IMR-90 (cell line): Measurements from ENCODE around the gene CNOT10. TPM values are rescaled to one million over a fixed set of nuclear protein-coding genes. Genes with fewer than 3 reads are reported as not detected.
"Not testable (repeated sequence)": the region's sequence is repeated elsewhere in the genome, so short reads cannot be mapped to it uniquely, and the experiment has no call there.

Source experiments
- ATAC-seq: fragments of 200-7000 bp; cut with Tn5 transposase; 2 replicates; pipeline ENCODE4 v1.9.1; 2020; ENCODE audit warnings: low read depth, mild to moderate bottlenecking, moderate library complexity
- BruUV-seq: library from RNA; stranded (reverse); fragments of 400-500 nt; replicated peaks from 2 replicates; lab custom pipeline; 2021; lab: Mats Ljungman, UMichigan
- CTCF ChIA-PET: fragments of 300-600 bp; formaldehyde crosslinking; extraction: SDS; loops from one replicate; lab custom pipeline; 2021; ENCODE audit warnings: antibody characterized with exemption; lab: Yijun Ruan, JAX
- POLR2A ChIA-PET: fragments of 300-600 bp; sonication (Branson Sonifier 250); formaldehyde crosslinking; loops from one replicate; lab custom pipeline; 2022; ENCODE audit warnings: antibody characterized with exemption; ENCODE audit not compliant: unreplicated experiment; lab: Charles Lee
- DNase-seq: peaks from one replicate; pipeline ENCODE4 v3.0.0; 2013
- H2AFZ ChIP-seq: replicated peaks from 2 replicates; pipeline ENCODE3; 2013; ENCODE audit warnings: low read length, mild to moderate bottlenecking; ENCODE audit not compliant: poor library complexity
- H2AK5ac ChIP-seq: 2 replicates; pipeline ENCODE4 v1.6.1; 2013; ENCODE audit warnings: low read depth, low read length, inconsistent platforms
- H2AK9ac ChIP-seq: replicated peaks from 2 replicates; pipeline ENCODE3; 2013; ENCODE audit warnings: mild to moderate bottlenecking, low read depth, low read length, moderate library complexity; ENCODE audit not compliant: poor library complexity
- H2BK120ac ChIP-seq: 2 replicates; pipeline ENCODE4 v1.6.1; 2013; ENCODE audit warnings: low read depth, low read length, inconsistent platforms
- H2BK15ac ChIP-seq: 3 replicates; pipeline ENCODE4 v1.6.1; 2013; ENCODE audit warnings: low read depth, low read length, inconsistent platforms
- H2BK20ac ChIP-seq: 2 replicates; pipeline ENCODE4 v1.6.1; 2013; ENCODE audit warnings: low read depth, mild to moderate bottlenecking, inconsistent platforms, low read length, moderate library complexity
- H2BK5ac ChIP-seq: 2 replicates; pipeline ENCODE4 v1.6.1; 2013; ENCODE audit warnings: mild to moderate bottlenecking, low read depth, low read length, inconsistent platforms; ENCODE audit not compliant: poor library complexity, severe bottlenecking
- H3K14ac ChIP-seq: replicated peaks from 2 replicates; pipeline ENCODE4 v1.6.1; 2013; ENCODE audit warnings: low read depth, low read length, inconsistent platforms
- H3K18ac ChIP-seq: 2 replicates; pipeline ENCODE4 v1.6.1; 2013; ENCODE audit warnings: low read depth, low read length, control low read depth
- H3K23ac ChIP-seq: 2 replicates; pipeline ENCODE4 v1.6.1; 2013; ENCODE audit warnings: low read depth, low read length, inconsistent platforms
- H3K27ac ChIP-seq: 2 replicates; pipeline ENCODE4 v1.5.1; 2013; ENCODE audit warnings: mild to moderate bottlenecking, control low read depth, low read length; ENCODE audit not compliant: insufficient read depth
- H3K27me3 ChIP-seq: 2 replicates; pipeline ENCODE4 v1.6.1; 2013; ENCODE audit warnings: low read length; ENCODE audit not compliant: control insufficient read depth, insufficient read depth
- H3K36me3 ChIP-seq: 2 replicates; pipeline ENCODE4 v1.6.1; 2013; ENCODE audit warnings: low read length, mixed read lengths; ENCODE audit not compliant: control insufficient read depth, insufficient read depth
- H3K4ac ChIP-seq: 2 replicates; pipeline ENCODE4 v1.6.1; 2013; ENCODE audit warnings: low read depth, low read length, inconsistent platforms
- H3K4me1 ChIP-seq: 2 replicates; pipeline ENCODE4 v1.6.1; 2013; ENCODE audit warnings: low read length, mixed read lengths; ENCODE audit not compliant: control insufficient read depth, insufficient read depth
- H3K4me2 ChIP-seq: 2 replicates; pipeline ENCODE4 v1.6.1; 2013; ENCODE audit warnings: low read depth, mild to moderate bottlenecking, control low read depth, low read length, moderate library complexity
- H3K4me3 ChIP-seq: 2 replicates; pipeline ENCODE4 v1.5.1; 2013; ENCODE audit warnings: low read depth, mild to moderate bottlenecking, control low read depth, low read length, moderate library complexity; ENCODE audit not compliant: insufficient read depth
- H3K56ac ChIP-seq: 2 replicates; pipeline ENCODE4 v1.6.1; 2013; ENCODE audit warnings: low read length, inconsistent platforms; ENCODE audit not compliant: insufficient read depth; ENCODE audit errors: extremely low read depth
- H3K79me1 ChIP-seq, 2 experiments: 2 replicates each; pipeline ENCODE4 v1.6.1; 2013; ENCODE audit warnings: low read length in 2 of 2, inconsistent platforms in 1 of 2, low read depth in 1 of 2
- H3K9ac ChIP-seq: 2 replicates; pipeline ENCODE4 v1.6.1; 2013; ENCODE audit warnings: low read depth, low read length, control low read depth
- H3K9me1 ChIP-seq: 2 replicates; pipeline ENCODE4 v1.6.1; 2013; ENCODE audit warnings: low read length, inconsistent platforms; ENCODE audit not compliant: insufficient read depth
- H3K9me3 ChIP-seq: 2 replicates; pipeline ENCODE4 v1.6.1; 2013; ENCODE audit warnings: low read length; ENCODE audit not compliant: control insufficient read depth, insufficient read depth
- H4K20me1 ChIP-seq: 2 replicates; pipeline ENCODE4 v1.6.1; 2013; ENCODE audit warnings: low read length, inconsistent platforms; ENCODE audit not compliant: insufficient read depth
- H4K5ac ChIP-seq: 2 replicates; pipeline ENCODE4 v1.6.1; 2013; ENCODE audit warnings: mild to moderate bottlenecking, low read depth, low read length, control low read depth
- H4K8ac ChIP-seq, 2 experiments: 2 replicates each; pipeline ENCODE4 v1.6.1; 2013; ENCODE audit warnings: low read depth in 2 of 2, low read length in 2 of 2, control low read depth in 1 of 2, inconsistent platforms in 1 of 2
- H4K91ac ChIP-seq: 2 replicates; pipeline ENCODE4 v1.6.1; 2013; ENCODE audit warnings: low read depth, low read length, inconsistent platforms; ENCODE audit not compliant: insufficient read depth
- WGBS, 2 experiments: methylation state at CpG; one replicate each; pipeline versions ENCODE4 v1.1.5 to v1.1.7; 2013; ENCODE audit warnings: missing lambda C conversion rate in 2 of 2; ENCODE audit not compliant: insufficient read length in 1 of 2; ENCODE audit errors: extremely low coverage in 2 of 2; 5-methylcytosine and 5-hydroxymethylcytosine counted together
- dilution Hi-C: fragments of 300-500 bp; cut with HindIII; formaldehyde crosslinking; loops from one replicate; pipeline ENCODE4 v1.14.3; 2018; ENCODE audit warnings: low sequenced_read_pairs; ENCODE audit not compliant: unreplicated experiment
- in situ Hi-C: fragments of 300-500 bp; cut with MboI; formaldehyde crosslinking; loops from 3 replicates; pipeline ENCODE4 v1.14.3; 2019; ENCODE audit warnings: low sequenced_read_pairs, inconsistent platforms, mixed read lengths
- intact Hi-C: fragments of 100-400 bp; cut with micrococcal nuclease; formaldehyde crosslinking; loops from 2 replicates; pipeline ENCODE4 v1.10.0; 2022
- polyA plus RNA-seq, 3 experiments: library from polyadenylated mRNA; depleted of rRNA; stranded (reverse); fragments of >200 nt; gene quantifications; 2 replicates each; pipeline ENCODE4 v1.2.3, GENCODE V29; 2012; ENCODE audit warnings: low replicate concordance in 1 of 3
- total RNA-seq: library from RNA; depleted of rRNA; stranded (reverse); fragments of >200 nt; gene quantifications from 2 replicates; pipeline ENCODE4 v1.2.3, GENCODE V29; 2012

Gene CNOT10
- total and polyA plus RNA-seq, 2 of the 4 experiments (the other 2 are of a cell fraction): 15.8 to 20.4 TPM

DNA sequence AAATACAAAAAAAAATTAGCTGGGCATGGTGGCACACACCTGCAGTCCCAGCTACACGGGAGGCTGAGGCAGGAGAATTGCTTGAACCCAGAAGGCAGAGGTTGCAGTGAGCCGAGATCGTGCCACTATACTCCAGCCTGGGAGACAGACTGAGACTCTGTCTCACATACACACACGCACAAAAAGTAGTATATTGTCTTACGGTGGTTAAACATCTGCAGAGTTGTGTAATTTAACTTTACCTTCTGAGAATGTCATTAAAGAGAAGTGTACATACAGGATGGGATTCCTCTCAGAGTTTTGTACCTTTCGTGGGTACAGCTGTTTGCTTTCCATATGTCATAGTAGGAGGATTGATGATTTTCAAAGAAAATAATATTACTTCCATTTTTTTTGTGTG lies 58.5 kb downstream of the CNOT10 start:
- H2BK5ac ChIP-seq, H3K36me3 ChIP-seq, H3K79me1 ChIP-seq, H2AK9ac ChIP-seq, H4K20me1 ChIP-seq, H2BK120ac ChIP-seq, H2AFZ ChIP-seq, H3K23ac ChIP-seq, CTCF ChIA-PET, H3K14ac ChIP-seq, POLR2A ChIA-PET, H3K9me1 ChIP-seq, H2BK20ac ChIP-seq, DNase-seq, H3K4ac ChIP-seq, H4K91ac ChIP-seq, H2BK15ac ChIP-seq, H2AK5ac ChIP-seq, H3K56ac ChIP-seq, H3K27ac ChIP-seq, H3K18ac ChIP-seq, H3K4me2 ChIP-seq, BruUV-seq, ATAC-seq, H4K5ac ChIP-seq, H3K4me1 ChIP-seq, in situ Hi-C loops, H3K4me3 ChIP-seq, H4K8ac ChIP-seq, H3K9ac ChIP-seq, intact Hi-C loops, dilution Hi-C loops, H3K27me3 ChIP-seq, H3K9me3 ChIP-seq: not testable (repeated sequence)
- WGBS, 2 experiments: 100% methylated on average over 2 of the region's 6 CpGs; no CpG with 5 or more reads in 1 of the 2 experiments
